Kidney epithelial cell (primary cell): Measurements from ENCODE around the gene CELF5. TPM values are rescaled to one million over a fixed set of nuclear protein-coding genes. Genes with fewer than 3 reads are reported as not detected.

Experiments used
- DNase-seq: peaks from one replicate; pipeline ENCODE4 v3.0.0-alpha.2; 2010; ENCODE audit warnings: low read depth
- H3K27me3 ChIP-seq: 2 replicates; pipeline ENCODE4 v1.6.0; 2011; ENCODE audit warnings: low read length; ENCODE audit not compliant: control insufficient read depth, insufficient read depth
- H3K36me3 ChIP-seq: 2 replicates; pipeline ENCODE4 v1.5.1; 2011; ENCODE audit warnings: low read length; ENCODE audit not compliant: control insufficient read depth, insufficient read depth
- H3K4me3 ChIP-seq: 2 replicates; pipeline ENCODE4 v1.5.1; 2011; ENCODE audit warnings: low read depth, mild to moderate bottlenecking, control low read depth, low read length
- CTCF ChIP-seq: IDR thresholded peaks from 2 replicates; pipeline ENCODE4 v1.5.1; 2011; ENCODE audit warnings: mild to moderate bottlenecking, moderate library complexity, low read length, control low read depth, inconsistent platforms; ENCODE audit not compliant: insufficient read depth, poor library complexity, severe bottlenecking
- total RNA-seq: library from RNA; depleted of rRNA; stranded (reverse); fragments of >200 nt; gene quantifications from 2 replicates; pipeline ENCODE4 v1.2.3, GENCODE V29; 2015

Gene CELF5
- total RNA-seq, 1 donor from 2014 or later = 0.17 TPM

GRCh38 chr19:3253270-3253669 is 28.8 kb downstream of the CELF5 start:
- no peak for TF ChIP-seq CTCF
- DNase-seq = no peak
- Histone ChIP-seq H3K27me3 (no peaks in the 10 kb centered on the region), H3K4me3 (no peak overlapping the region), H3K36me3 (no peaks in the 10 kb centered on the region)

- Histone ChIP-seq H3K4me3 (no peak overlapping the region), H3K36me3 (no peaks in the 10 kb centered on the region), H3K27me3 (no peaks in the 10 kb centered on the region)
- no peak for DNase-seq
- no peak for TF ChIP-seq CTCF
Observed at GRCh38 chr19:3254520-3254919, 30.1 kb downstream of the CELF5 start.

GRCh38 chr19:3257071-3257470 is 32.6 kb downstream of the CELF5 start:
- H3K36me3 ChIP-seq = no peaks in the 10 kb centered on the region
- TF ChIP-seq CTCF = no peak
- H3K4me3 ChIP-seq = no peak overlapping the region
- H3K27me3 ChIP-seq = no peaks in the 10 kb centered on the region
- DNase-seq = no peak

GRCh38 chr19:3262362-3262761 is 37.9 kb downstream of the CELF5 start:
- no peak for TF ChIP-seq CTCF
- DNase-seq = no peak
- peaks cover 9% of the 10 kb centered on the region for H3K27me3 ChIP-seq
- no peak overlapping the region for H3K4me3 ChIP-seq
- no peaks in the 10 kb centered on the region for H3K36me3 ChIP-seq

GRCh38 chr19:3263866-3264265 is 39.4 kb downstream of the CELF5 start:
- no peaks in the 10 kb centered on the region for H3K36me3 ChIP-seq
- H3K27me3 ChIP-seq = peaks cover 17% of the 10 kb centered on the region
- no peak for TF ChIP-seq CTCF
- DNase-seq = no peak
- H3K4me3 ChIP-seq = no peak overlapping the region

- Histone ChIP-seq H3K27me3 (peaks cover 28% of the 10 kb centered on the region), H3K36me3 (no peaks in the 10 kb centered on the region), H3K4me3 (no peak overlapping the region)
- no peak for TF ChIP-seq CTCF
- DNase-seq = no peak
Observed at GRCh38 chr19:3265432-3265831, 41.0 kb downstream of the CELF5 start.
